ENCODE results near the gene SPG7. TPM values are rescaled to one million over a fixed set of nuclear protein-coding genes. Genes with fewer than 3 reads are reported as not detected.
A peak's percentile ranks its signal among the peaks of the same experiment; 100 is the strongest.

Gene SPG7
- total and polyA plus RNA-seq, 9 of the 15 experiments (the other 6 are each of a cell fraction or from before 2014, with no cell fraction given): 5.8 to 89.1 (median 49.4) TPM

DNA sequence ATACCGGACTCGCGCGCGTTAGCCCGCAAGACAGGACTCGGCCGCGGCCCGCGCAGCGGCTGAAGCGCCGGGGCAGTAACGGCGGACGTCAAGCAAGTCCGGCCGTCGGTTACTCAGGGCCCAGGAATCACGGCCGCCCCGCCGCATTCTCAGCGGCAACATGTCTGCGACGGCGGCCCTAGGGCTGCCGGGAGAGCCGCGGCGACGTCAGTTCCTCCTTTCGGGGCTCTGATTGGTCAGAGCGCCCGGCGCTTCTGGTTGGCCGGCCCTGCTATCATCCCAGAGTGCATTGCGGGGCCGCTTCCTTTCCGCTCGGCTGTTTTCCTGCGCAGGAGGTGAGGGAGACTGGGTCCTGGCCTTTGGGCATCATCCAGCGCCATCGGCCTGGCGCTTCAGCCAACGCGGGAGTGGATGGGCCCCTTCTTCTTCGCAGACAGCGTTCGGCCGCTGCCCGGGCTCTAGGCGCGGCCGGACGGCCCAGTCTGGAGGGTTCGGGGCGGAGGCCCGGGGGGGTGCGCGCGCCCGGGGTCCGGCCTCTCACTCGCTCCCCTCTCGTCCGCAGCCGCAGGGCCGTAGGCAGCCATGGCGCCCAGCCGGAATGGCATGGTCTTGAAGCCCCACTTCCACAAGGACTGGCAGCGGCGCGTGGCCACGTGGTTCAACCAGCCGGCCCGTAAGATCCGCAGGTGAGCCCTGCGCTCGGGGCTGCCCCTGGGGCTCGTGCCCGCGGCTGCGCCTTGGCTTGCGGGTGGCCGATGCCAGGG is 52.4 kb downstream of the SPG7 start, which contains the start of gene RPL13 (continued):
- TF ChIP-seq PYGO2 (tag; IDR thresholded peaks at IDR 0.05): no peak
- TF ChIP-seq EGR1 (conservative IDR thresholded peaks at IDR 0.05): no peak
- TF ChIP-seq FOXM1 (IDR thresholded peaks at IDR 0.05; ENCODE audit: low read depth): no peak
- TF ChIP-seq FOXM1 (CRISPR knock-in tag; IDR thresholded peaks at IDR 0.05; ENCODE audit: low read depth): no peak; the same call in 1 of the 2 replicates
- TF ChIP-seq FOS (IDR thresholded peaks at IDR 0.05; ENCODE audit: extremely low read depth, insufficient read length): peak; percentile 65
- TF ChIP-seq, protein P1, sequence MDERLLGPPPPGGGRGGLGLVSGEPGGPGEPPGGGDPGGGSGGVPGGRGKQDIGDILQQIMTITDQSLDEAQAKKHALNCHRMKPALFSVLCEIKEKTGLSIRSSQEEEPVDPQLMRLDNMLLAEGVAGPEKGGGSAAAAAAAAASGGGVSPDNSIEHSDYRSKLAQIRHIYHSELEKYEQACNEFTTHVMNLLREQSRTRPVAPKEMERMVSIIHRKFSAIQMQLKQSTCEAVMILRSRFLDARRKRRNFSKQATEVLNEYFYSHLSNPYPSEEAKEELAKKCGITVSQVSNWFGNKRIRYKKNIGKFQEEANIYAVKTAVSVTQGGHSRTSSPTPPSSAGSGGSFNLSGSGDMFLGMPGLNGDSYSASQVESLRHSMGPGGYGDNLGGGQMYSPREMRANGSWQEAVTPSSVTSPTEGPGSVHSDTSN (CRISPR knock-in tag; IDR thresholded peaks at IDR 0.05; ENCODE audit: low read depth): no peak
- TF ChIP-seq, protein P1 (tag; conservative IDR thresholded peaks at IDR 0.05; ENCODE audit: low read depth): no peak
- TF ChIP-seq, protein P2, sequence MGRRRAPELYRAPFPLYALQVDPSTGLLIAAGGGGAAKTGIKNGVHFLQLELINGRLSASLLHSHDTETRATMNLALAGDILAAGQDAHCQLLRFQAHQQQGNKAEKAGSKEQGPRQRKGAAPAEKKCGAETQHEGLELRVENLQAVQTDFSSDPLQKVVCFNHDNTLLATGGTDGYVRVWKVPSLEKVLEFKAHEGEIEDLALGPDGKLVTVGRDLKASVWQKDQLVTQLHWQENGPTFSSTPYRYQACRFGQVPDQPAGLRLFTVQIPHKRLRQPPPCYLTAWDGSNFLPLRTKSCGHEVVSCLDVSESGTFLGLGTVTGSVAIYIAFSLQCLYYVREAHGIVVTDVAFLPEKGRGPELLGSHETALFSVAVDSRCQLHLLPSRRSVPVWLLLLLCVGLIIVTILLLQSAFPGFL (CRISPR knock-in tag; IDR thresholded peaks at IDR 0.05): no peak
- TF ChIP-seq POLR2A (conservative IDR thresholded peaks at IDR 0.05): peak; percentile 99
- TF ChIP-seq, protein P3, sequence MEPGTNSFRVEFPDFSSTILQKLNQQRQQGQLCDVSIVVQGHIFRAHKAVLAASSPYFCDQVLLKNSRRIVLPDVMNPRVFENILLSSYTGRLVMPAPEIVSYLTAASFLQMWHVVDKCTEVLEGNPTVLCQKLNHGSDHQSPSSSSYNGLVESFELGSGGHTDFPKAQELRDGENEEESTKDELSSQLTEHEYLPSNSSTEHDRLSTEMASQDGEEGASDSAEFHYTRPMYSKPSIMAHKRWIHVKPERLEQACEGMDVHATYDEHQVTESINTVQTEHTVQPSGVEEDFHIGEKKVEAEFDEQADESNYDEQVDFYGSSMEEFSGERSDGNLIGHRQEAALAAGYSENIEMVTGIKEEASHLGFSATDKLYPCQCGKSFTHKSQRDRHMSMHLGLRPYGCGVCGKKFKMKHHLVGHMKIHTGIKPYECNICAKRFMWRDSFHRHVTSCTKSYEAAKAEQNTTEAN (CRISPR knock-in tag; IDR thresholded peaks at IDR 0.05): peak; percentile 93
- peak; percentile 90; the same call in 1 of the 2 replicates for TF ChIP-seq ZC3H4 (CRISPR knock-in tag; IDR thresholded peaks at IDR 0.05; ENCODE audit: borderline replicate concordance)
- TF ChIP-seq, protein P4, sequence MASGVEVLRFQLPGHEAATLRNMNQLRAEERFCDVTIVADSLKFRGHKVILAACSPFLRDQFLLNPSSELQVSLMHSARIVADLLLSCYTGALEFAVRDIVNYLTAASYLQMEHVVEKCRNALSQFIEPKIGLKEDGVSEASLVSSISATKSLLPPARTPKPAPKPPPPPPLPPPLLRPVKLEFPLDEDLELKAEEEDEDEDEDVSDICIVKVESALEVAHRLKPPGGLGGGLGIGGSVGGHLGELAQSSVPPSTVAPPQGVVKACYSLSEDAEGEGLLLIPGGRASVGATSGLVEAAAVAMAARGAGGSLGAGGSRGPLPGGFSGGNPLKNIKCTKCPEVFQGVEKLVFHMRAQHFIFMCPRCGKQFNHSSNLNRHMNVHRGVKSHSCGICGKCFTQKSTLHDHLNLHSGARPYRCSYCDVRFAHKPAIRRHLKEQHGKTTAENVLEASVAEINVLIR (CRISPR knock-in tag; IDR thresholded peaks at IDR 0.05): peak; percentile 59
- TF ChIP-seq, protein P5, sequence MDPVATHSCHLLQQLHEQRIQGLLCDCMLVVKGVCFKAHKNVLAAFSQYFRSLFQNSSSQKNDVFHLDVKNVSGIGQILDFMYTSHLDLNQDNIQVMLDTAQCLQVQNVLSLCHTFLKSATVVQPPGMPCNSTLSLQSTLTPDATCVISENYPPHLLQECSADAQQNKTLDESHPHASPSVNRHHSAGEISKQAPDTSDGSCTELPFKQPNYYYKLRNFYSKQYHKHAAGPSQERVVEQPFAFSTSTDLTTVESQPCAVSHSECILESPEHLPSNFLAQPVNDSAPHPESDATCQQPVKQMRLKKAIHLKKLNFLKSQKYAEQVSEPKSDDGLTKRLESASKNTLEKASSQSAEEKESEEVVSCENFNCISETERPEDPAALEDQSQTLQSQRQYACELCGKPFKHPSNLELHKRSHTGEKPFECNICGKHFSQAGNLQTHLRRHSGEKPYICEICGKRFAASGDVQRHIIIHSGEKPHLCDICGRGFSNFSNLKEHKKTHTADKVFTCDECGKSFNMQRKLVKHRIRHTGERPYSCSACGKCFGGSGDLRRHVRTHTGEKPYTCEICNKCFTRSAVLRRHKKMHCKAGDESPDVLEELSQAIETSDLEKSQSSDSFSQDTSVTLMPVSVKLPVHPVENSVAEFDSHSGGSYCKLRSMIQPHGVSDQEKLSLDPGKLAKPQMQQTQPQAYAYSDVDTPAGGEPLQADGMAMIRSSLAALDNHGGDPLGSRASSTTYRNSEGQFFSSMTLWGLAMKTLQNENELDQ (CRISPR knock-in tag; IDR thresholded peaks at IDR 0.05; ENCODE audit: borderline replicate concordance): no peak; the same call in 1 of the 2 replicates
- TF ChIP-seq, protein P6, sequence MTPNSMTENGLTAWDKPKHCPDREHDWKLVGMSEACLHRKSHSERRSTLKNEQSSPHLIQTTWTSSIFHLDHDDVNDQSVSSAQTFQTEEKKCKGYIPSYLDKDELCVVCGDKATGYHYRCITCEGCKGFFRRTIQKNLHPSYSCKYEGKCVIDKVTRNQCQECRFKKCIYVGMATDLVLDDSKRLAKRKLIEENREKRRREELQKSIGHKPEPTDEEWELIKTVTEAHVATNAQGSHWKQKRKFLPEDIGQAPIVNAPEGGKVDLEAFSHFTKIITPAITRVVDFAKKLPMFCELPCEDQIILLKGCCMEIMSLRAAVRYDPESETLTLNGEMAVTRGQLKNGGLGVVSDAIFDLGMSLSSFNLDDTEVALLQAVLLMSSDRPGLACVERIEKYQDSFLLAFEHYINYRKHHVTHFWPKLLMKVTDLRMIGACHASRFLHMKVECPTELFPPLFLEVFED (CRISPR knock-in tag; conservative IDR thresholded peaks at IDR 0.05): no peak
- TF ChIP-seq EHMT2 (IDR thresholded peaks at IDR 0.05): no peak
- no peak for TF ChIP-seq CBFB (CRISPR knock-in tag; IDR thresholded peaks at IDR 0.05)
- no peak for TF ChIP-seq SAFB2 (IDR thresholded peaks at IDR 0.05; ENCODE audit: borderline replicate concordance, low read depth, low read length, severe bottlenecking)
- TF ChIP-seq SRSF9 (IDR thresholded peaks at IDR 0.05; ENCODE audit: borderline replicate concordance, low read depth, low read length): no peak
